ENCODE results near the gene AGO1. TPM values are rescaled to one million over a fixed set of nuclear protein-coding genes. Genes with fewer than 3 reads are reported as not detected.
"Not testable (repeated sequence)": the region's sequence is repeated elsewhere in the genome, so short reads cannot be mapped to it uniquely, and the experiment has no call there.

The AGO1 gene
- total and polyA plus RNA-seq, 2 experiments from 2014 or later: 9.6 to 18.9 TPM

DNA sequence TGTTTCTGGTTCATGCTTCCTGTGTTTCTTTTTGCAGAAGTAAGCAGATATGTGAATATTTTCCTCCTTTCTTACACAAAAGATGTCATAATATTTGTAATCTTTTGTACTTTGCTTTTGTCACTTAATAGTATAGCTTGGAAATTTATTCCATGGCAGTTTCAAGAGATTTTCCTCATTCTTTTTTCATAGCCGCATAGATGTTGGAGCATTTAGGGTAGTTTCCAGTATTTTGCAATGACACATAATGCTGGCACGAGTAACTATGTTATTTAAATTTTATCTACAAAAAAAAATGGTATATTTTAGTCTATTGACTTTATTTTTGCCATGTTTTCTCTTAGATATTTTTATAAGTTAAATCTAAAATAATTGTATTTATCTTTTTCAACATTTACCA, 88.6 kb downstream of the AGO1 start:
- no peak overlapping the region for H3K27ac ChIP-seq
- no peak overlapping the region for H3K4me3 ChIP-seq
- H3K27me3 ChIP-seq: no peaks in the 10 kb centered on the region
- DNase-seq (ENCODE audit: low read depth in 1 of 2, low spot score in 1 of 2): peak in 1 of 2 donors; percentile 20
- no peaks in the 10 kb centered on the region for H3K9me3 ChIP-seq (ENCODE audit: low read depth)
- H3K36me3 ChIP-seq: peaks cover 6% of the 10 kb centered on the region
- no peak for TF ChIP-seq CTCF (IDR thresholded peaks at IDR 0.05; ENCODE audit: low read depth, low read length)
- H3K4me1 ChIP-seq (ENCODE audit: low read depth): no peaks in the 10 kb centered on the region

- H3K4me3 ChIP-seq; H3K9me3 ChIP-seq (ENCODE audit: low read depth); H3K36me3 ChIP-seq; H3K4me1 ChIP-seq (ENCODE audit: low read depth); DNase-seq (ENCODE audit: low read depth in 1 of 2, low spot score in 1 of 2); H3K27me3 ChIP-seq; H3K27ac ChIP-seq: not testable (repeated sequence)
Measured at GRCh38 chr1:35972631-35973030, 89.6 kb downstream of the AGO1 start.

DNA sequence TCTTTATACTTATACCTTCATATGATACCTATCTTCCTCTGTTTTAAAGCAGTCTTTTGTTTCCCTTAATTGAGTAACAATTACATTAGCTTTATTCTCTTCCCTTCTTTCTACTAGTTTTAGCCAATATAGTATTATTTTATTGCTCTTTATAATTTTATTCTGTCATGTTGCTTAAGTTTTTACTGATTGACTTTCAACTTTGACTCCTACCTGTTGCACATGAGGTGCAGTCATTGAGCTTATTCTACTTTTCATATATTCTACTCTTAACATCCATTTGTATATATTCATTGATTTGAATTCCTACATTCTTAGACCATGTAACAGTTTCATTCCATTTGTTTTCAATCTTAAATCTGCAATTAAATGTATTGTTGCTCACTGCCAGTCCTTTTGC, 97.1 kb downstream of the AGO1 start:
- H3K4me3 ChIP-seq: no peak overlapping the region
- peaks cover 6% of the 10 kb centered on the region for H3K36me3 ChIP-seq
- no peak overlapping the region for H3K27ac ChIP-seq
- TF ChIP-seq CTCF (IDR thresholded peaks at IDR 0.05; ENCODE audit: low read depth, low read length): no peak
- no peak for DNase-seq (ENCODE audit: low read depth in 1 of 2, low spot score in 1 of 2)
- H3K27me3 ChIP-seq: no peaks in the 10 kb centered on the region
- H3K4me1 ChIP-seq (ENCODE audit: low read depth): no peaks in the 10 kb centered on the region
- H3K9me3 ChIP-seq (ENCODE audit: low read depth): no peaks in the 10 kb centered on the region

Other genes starting within 250 kb of the AGO1 start
- gene PSMB2, start 241.7 kb upstream of the AGO1 start, total RNA-seq: 22.5 and 29.1 TPM in 2 replicates
- 72.8 and 83.1 TPM in 2 replicates for gene PSMB2, start 241.7 kb upstream of the AGO1 start, polyA plus RNA-seq
- 1.3 and 1.8 TPM in 2 replicates for gene C1orf216, start 164.3 kb upstream of the AGO1 start, total RNA-seq
- 1.0 and 1.7 TPM in 2 replicates for gene C1orf216, start 164.3 kb upstream of the AGO1 start, polyA plus RNA-seq
- 4.9 and 5.1 TPM in 2 replicates for gene CLSPN, start 113.2 kb upstream of the AGO1 start, total RNA-seq
- 1.4 and 3.4 TPM in 2 replicates for gene CLSPN, start 113.2 kb upstream of the AGO1 start, polyA plus RNA-seq
- gene AGO4, start 75.2 kb upstream of the AGO1 start, total RNA-seq: 15.1 and 21.1 TPM in 2 replicates
- gene AGO4, start 75.2 kb upstream of the AGO1 start, polyA plus RNA-seq: 11.4 and 17.8 TPM in 2 replicates
- gene AGO3, start 47.9 kb downstream of the AGO1 start, total RNA-seq: 17.2 and 30.3 TPM in 2 replicates
- 10.7 and 20.8 TPM in 2 replicates for gene AGO3, start 47.9 kb downstream of the AGO1 start, polyA plus RNA-seq
- gene TEKT2, start 200.9 kb downstream of the AGO1 start, total RNA-seq: 1.8 and 3.6 TPM in 2 replicates
- gene TEKT2, start 200.9 kb downstream of the AGO1 start, polyA plus RNA-seq: 0.95 and 3.8 TPM in 2 replicates
- gene ADPRS, start 205.7 kb downstream of the AGO1 start, total RNA-seq: 68.4 and 83.3 TPM in 2 replicates
- 59.7 and 60.4 TPM in 2 replicates for gene ADPRS, start 205.7 kb downstream of the AGO1 start, polyA plus RNA-seq
- 0.11 and 0.57 TPM in 2 replicates for gene COL8A2, start 242.0 kb downstream of the AGO1 start, total RNA-seq
- gene COL8A2, start 242.0 kb downstream of the AGO1 start, polyA plus RNA-seq: 0.05 TPM in 1 of 2 replicates, not detected in the other

Measured in cardiac muscle cell (in vitro differentiated cells and primary cell).